ENCODE results near the gene TEX14.

GRCh38 chr17:58601976-58602375, 89.9 kb downstream of the TEX14 start:
- no peak for TF ChIP-seq BCL3 (IDR thresholded peaks at IDR 0.05)
- TF ChIP-seq POLR2A (IDR thresholded peaks at IDR 0.05; ENCODE audit: low read length) = no peak
